Fibroblast of skin of right biceps (primary cell): ENCODE data around the gene FRK.
"Not testable (repeated sequence)": the region's sequence is repeated elsewhere in the genome, so short reads cannot be mapped to it uniquely, and the experiment has no call there.

Experiments
- DNase-seq: peaks from one replicate; pipeline ENCODE4 v3.0.0-alpha.2; 2013

FRK gene

GRCh38 chr6:115934145-115934544, 126.5 kb downstream of the FRK start:
- DNase-seq = no peak

GRCh38 chr6:115932481-115932880, 128.2 kb downstream of the FRK start:
- DNase-seq = peak; percentile 41

- DNase-seq = not testable (repeated sequence)
Observed at GRCh38 chr6:115928000-115928399, 132.7 kb downstream of the FRK start.

GRCh38 chr6:115922971-115923370, 137.7 kb downstream of the FRK start:
- DNase-seq = no peak

GRCh38 chr6:115914098-115914497, 146.6 kb downstream of the FRK start:
- DNase-seq = no peak

- DNase-seq = no peak
Observed at GRCh38 chr6:115909923-115910546, 150.7 kb downstream of the FRK start.

- DNase-seq = peak; percentile 23
Observed at GRCh38 chr6:115908906-115909559, 151.7 kb downstream of the FRK start.

- DNase-seq = no peak
Observed at GRCh38 chr6:115905471-115905870, 155.2 kb downstream of the FRK start.

GRCh38 chr6:115902436-115902835, 158.3 kb downstream of the FRK start:
- DNase-seq = no peak

GRCh38 chr6:115901896-115902295, 158.8 kb downstream of the FRK start:
- no peak for DNase-seq

GRCh38 chr6:115899730-115900282, 160.9 kb downstream of the FRK start:
- no peak for DNase-seq

- peak; percentile 84 for DNase-seq
Observed at GRCh38 chr6:115898246-115898645, 162.4 kb downstream of the FRK start.

- peak; percentile 47 for DNase-seq
Observed at GRCh38 chr6:115896538-115897129, 164.1 kb downstream of the FRK start.

- no peak for DNase-seq
Observed at GRCh38 chr6:115894426-115894992, 166.2 kb downstream of the FRK start.

GRCh38 chr6:115891750-115892149, 168.9 kb downstream of the FRK start:
- no peak for DNase-seq

GRCh38 chr6:115891111-115891669, 169.5 kb downstream of the FRK start:
- peak; percentile 86 for DNase-seq

- DNase-seq = no peak
Observed at GRCh38 chr6:115890238-115890637, 170.5 kb downstream of the FRK start.

- not testable (repeated sequence) for DNase-seq
Observed at GRCh38 chr6:115888687-115889470, 171.8 kb downstream of the FRK start.

- DNase-seq = no peak
Observed at GRCh38 chr6:115887891-115888290, 172.8 kb downstream of the FRK start.

- DNase-seq = no peak
Observed at GRCh38 chr6:115885636-115886366, 174.9 kb downstream of the FRK start.

GRCh38 chr6:115882771-115883170, 177.9 kb downstream of the FRK start:
- no peak for DNase-seq

- peak; percentile 7 for DNase-seq
Observed at GRCh38 chr6:115882174-115882573, 178.5 kb downstream of the FRK start.
